Measurements from ENCODE around the gene IL11.
A peak's percentile ranks its signal among the peaks of the same experiment; 100 is the strongest.

Gene IL11

GRCh38 chr19:55315956-55316525 lies 54.2 kb downstream of the IL11 start:
- no peak for TF ChIP-seq ZFP30 (CRISPR knock-in tag; IDR thresholded peaks at IDR 0.05)
- TF ChIP-seq TOX (CRISPR knock-in tag; IDR thresholded peaks at IDR 0.05; ENCODE audit: borderline replicate concordance) = no peak
- no peak for TF ChIP-seq ISL1 (CRISPR knock-in tag; IDR thresholded peaks at IDR 0.05)
- no peak for TF ChIP-seq TCF4 (CRISPR knock-in tag; IDR thresholded peaks at IDR 0.05; ENCODE audit: borderline replicate concordance)
- no peak for TF ChIP-seq PATZ1 (CRISPR knock-in tag; IDR thresholded peaks at IDR 0.05; ENCODE audit: borderline replicate concordance)
- TF ChIP-seq BACH2 (CRISPR knock-in tag; IDR thresholded peaks at IDR 0.05; ENCODE audit: borderline replicate concordance) = no peak
- TF ChIP-seq ZFP3 (CRISPR knock-in tag; IDR thresholded peaks at IDR 0.05) = no peak
- TF ChIP-seq RARB (CRISPR knock-in tag; IDR thresholded peaks at IDR 0.05) = no peak
- no peak for TF ChIP-seq CSDC2 (CRISPR knock-in tag; IDR thresholded peaks at IDR 0.05)
- TF ChIP-seq POU6F1 (CRISPR knock-in tag; IDR thresholded peaks at IDR 0.05; ENCODE audit: borderline replicate concordance, low read depth) = no peak
- TF ChIP-seq PPARA (CRISPR knock-in tag; IDR thresholded peaks at IDR 0.05; ENCODE audit: borderline replicate concordance) = no peak
- TF ChIP-seq CREB5 (CRISPR knock-in tag; IDR thresholded peaks at IDR 0.05; ENCODE audit: low read depth) = no peak
- TF ChIP-seq ZNF565 (CRISPR knock-in tag; conservative IDR thresholded peaks at IDR 0.05; ENCODE audit: low read depth) = no peak
- no peak for TF ChIP-seq ESRRG (CRISPR knock-in tag; IDR thresholded peaks at IDR 0.05)
- TF ChIP-seq CSRNP3 (CRISPR knock-in tag; IDR thresholded peaks at IDR 0.05) = no peak
- TF ChIP-seq GLIS3 (CRISPR knock-in tag; IDR thresholded peaks at IDR 0.05) = no peak
- no peak for TF ChIP-seq TSHZ2 (CRISPR knock-in tag; IDR thresholded peaks at IDR 0.05)
- TF ChIP-seq ZNF70 (CRISPR knock-in tag; IDR thresholded peaks at IDR 0.05) = no peak
- TF ChIP-seq ARNTL (CRISPR knock-in tag; IDR thresholded peaks at IDR 0.05; ENCODE audit: borderline replicate concordance, low read depth) = no peak
- no peak for TF ChIP-seq ZNF8 (CRISPR knock-in tag; IDR thresholded peaks at IDR 0.05)
- no peak for ATAC-seq

GRCh38 chr19:55314396-55314795 lies 55.9 kb downstream of the IL11 start:
- ATAC-seq = peak; percentile 13; the same call in 1 of the 3 replicates
- no peak for TF ChIP-seq ARNTL (CRISPR knock-in tag; IDR thresholded peaks at IDR 0.05; ENCODE audit: borderline replicate concordance, low read depth)
- no peak for TF ChIP-seq ZFP3 (CRISPR knock-in tag; IDR thresholded peaks at IDR 0.05)
- TF ChIP-seq PATZ1 (CRISPR knock-in tag; IDR thresholded peaks at IDR 0.05; ENCODE audit: borderline replicate concordance) = no peak
- no peak for TF ChIP-seq SNAI2 (CRISPR knock-in tag; IDR thresholded peaks at IDR 0.05)
- no peak for TF ChIP-seq ZFP30 (CRISPR knock-in tag; IDR thresholded peaks at IDR 0.05)
- no peak for TF ChIP-seq ESRRG (CRISPR knock-in tag; IDR thresholded peaks at IDR 0.05)
- TF ChIP-seq CREB5 (CRISPR knock-in tag; IDR thresholded peaks at IDR 0.05; ENCODE audit: low read depth) = no peak
- no peak for TF ChIP-seq RARB (CRISPR knock-in tag; IDR thresholded peaks at IDR 0.05)
- TF ChIP-seq CSRNP3 (CRISPR knock-in tag; IDR thresholded peaks at IDR 0.05) = no peak
- TF ChIP-seq TOX (CRISPR knock-in tag; IDR thresholded peaks at IDR 0.05; ENCODE audit: borderline replicate concordance) = no peak
- TF ChIP-seq ZNF8 (CRISPR knock-in tag; IDR thresholded peaks at IDR 0.05) = no peak
